ENCODE data around the gene FNBP1L.

- TF ChIP-seq EZH2 (optimal IDR thresholded peaks at IDR 0.05; ENCODE audit: low read depth, low read length) (no peak), CTCF (IDR thresholded peaks at IDR 0.05; ENCODE audit: low read length) (no peak)
These were observed 53.5 kb downstream of the FNBP1L start for GRCh38 chr1:93501399-93501798.

Measured in MM.1S (cell line).